Activated B cell treated with CpG ODN at 0.5 μM for 24 hours (primary cell): Measurements from ENCODE around the gene PRKCE. TPM values are rescaled to one million over a fixed set of nuclear protein-coding genes. Genes with fewer than 3 reads are reported as not detected.

Experiments used
- ATAC-seq: fragments of 200-7000 bp; cut with Tn5 transposase; one replicate; pipeline ENCODE4 v1.10.0; 2021; ENCODE audit warnings: low read depth, mild to moderate bottlenecking, moderate library complexity
- CTCF ChIA-PET: fragments of 350-600 bp; sonication (Branson Sonifier 250); formaldehyde crosslinking; loops from one replicate; lab custom pipeline; 2021; ENCODE audit warnings: antibody characterized with exemption; lab: Charles Lee
- POLR2A ChIA-PET: fragments of 350-600 bp; sonication (Branson Sonifier 250); formaldehyde crosslinking; loops from one replicate; lab custom pipeline; 2021; ENCODE audit warnings: antibody characterized with exemption; lab: Charles Lee
- DNase-seq: peaks from one replicate; pipeline ENCODE4 v3.0.0; 2022
- H3K27ac Mint-ChIP-seq: one replicate; pipeline ENCODE4 v1.8.0; 2020; ENCODE audit warnings: mixed read lengths
- H3K27me3 Mint-ChIP-seq: one replicate; pipeline ENCODE4 v1.8.0; 2021; ENCODE audit warnings: mixed read lengths
- H3K36me3 Mint-ChIP-seq: one replicate; pipeline ENCODE4 v1.8.0; 2021; ENCODE audit warnings: low read depth, mixed read lengths
- H3K4me1 Mint-ChIP-seq: one replicate; pipeline ENCODE4 v1.8.0; 2021; ENCODE audit warnings: mixed read lengths
- H3K4me3 Mint-ChIP-seq: one replicate; pipeline ENCODE4 v1.8.0; 2020; ENCODE audit warnings: mild to moderate bottlenecking, mixed read lengths
- H3K9me3 Mint-ChIP-seq: one replicate; pipeline ENCODE4 v1.8.0; 2020; ENCODE audit warnings: mixed read lengths
- intact Hi-C: fragments of 100-400 bp; cut with micrococcal nuclease; formaldehyde crosslinking; loops from one replicate; pipeline ENCODE4 v1.15.1; 2024
- total RNA-seq: library from RNA; stranded (reverse); gene quantifications from 2 replicates; pipeline ENCODE4 v1.2.3, GENCODE V29; 2022
- TF ChIP-seq, protein P1 (sequence below): fragments of 200-600 bp; IDR thresholded peaks from one replicate; pipeline ENCODE4 v1.8.0; 2022; ENCODE audit warnings: antibody characterized with exemption, mild to moderate bottlenecking

PRKCE gene
- total RNA-seq, 1 donor from 2014 or later, result 53.8 TPM

DNA sequence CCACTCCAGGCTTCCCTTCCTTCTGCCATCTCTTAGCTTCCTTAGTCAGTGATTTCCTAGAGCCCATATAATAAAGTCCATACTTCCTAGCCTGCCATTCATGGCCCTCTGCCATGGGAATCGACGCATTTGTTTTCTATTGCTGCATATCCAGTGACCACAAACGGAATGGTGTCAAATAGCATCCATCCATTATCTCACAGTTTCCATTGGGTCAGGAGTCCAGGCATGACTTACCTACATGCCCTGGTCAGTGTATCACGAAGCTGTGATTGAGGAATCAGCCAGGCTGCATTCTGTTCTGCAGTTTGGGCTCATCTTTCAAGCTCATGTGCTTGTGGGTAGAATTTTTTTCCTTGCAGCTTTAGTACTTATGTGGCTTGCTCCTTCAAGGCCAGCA is 436.0 kb downstream of the PRKCE start:
- no peak for ATAC-seq
- POLR2A ChIA-PET, result no interaction called here
- intact Hi-C loops, result no loop called here
- Mint-ChIP-seq H3K36me3 (peaks cover 75% of the 10 kb centered on the region), H3K9me3 (no peaks in the 10 kb centered on the region), H3K4me1 (no peaks in the 10 kb centered on the region), H3K4me3 (no peak overlapping the region), H3K27me3 (no peaks in the 10 kb centered on the region), H3K27ac (no peak overlapping the region)
- no peak for DNase-seq
- TF ChIP-seq, protein P1, sequence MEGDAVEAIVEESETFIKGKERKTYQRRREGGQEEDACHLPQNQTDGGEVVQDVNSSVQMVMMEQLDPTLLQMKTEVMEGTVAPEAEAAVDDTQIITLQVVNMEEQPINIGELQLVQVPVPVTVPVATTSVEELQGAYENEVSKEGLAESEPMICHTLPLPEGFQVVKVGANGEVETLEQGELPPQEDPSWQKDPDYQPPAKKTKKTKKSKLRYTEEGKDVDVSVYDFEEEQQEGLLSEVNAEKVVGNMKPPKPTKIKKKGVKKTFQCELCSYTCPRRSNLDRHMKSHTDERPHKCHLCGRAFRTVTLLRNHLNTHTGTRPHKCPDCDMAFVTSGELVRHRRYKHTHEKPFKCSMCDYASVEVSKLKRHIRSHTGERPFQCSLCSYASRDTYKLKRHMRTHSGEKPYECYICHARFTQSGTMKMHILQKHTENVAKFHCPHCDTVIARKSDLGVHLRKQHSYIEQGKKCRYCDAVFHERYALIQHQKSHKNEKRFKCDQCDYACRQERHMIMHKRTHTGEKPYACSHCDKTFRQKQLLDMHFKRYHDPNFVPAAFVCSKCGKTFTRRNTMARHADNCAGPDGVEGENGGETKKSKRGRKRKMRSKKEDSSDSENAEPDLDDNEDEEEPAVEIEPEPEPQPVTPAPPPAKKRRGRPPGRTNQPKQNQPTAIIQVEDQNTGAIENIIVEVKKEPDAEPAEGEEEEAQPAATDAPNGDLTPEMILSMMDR, result no peak
- CTCF ChIA-PET, result no interaction called here

DNA sequence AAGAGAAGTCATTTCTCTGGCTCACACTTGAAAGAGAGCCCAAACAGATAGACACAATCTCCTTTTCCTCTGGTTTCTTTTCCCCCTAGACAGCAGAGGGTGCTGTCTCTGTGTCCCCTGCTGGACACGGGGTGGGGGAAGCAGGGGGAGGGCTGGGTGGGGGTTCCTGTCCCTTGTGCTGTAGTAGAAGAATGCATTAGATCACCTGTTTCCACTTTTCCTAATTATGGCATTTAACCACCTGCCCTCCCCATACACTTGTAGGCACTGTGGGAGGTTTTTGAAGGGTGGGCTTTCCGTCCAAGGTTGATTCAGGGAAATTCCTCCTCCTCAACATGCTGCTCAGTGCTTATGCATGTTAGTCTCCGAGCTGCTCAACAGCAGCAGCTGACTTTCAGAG is 439.5 kb downstream of the PRKCE start:
- no peaks in the 10 kb centered on the region for H3K9me3 Mint-ChIP-seq
- ATAC-seq, result no peak
- H3K27me3 Mint-ChIP-seq, result no peaks in the 10 kb centered on the region
- TF ChIP-seq, protein P1, result no peak
- POLR2A ChIA-PET, result no interaction called here
- CTCF ChIA-PET, result interaction anchor here (1.3 kb wide), 1 partner anchor 28 kb away, joined by 3 read pairs; no protein-coding TSS in a partner anchor
- no peaks in the 10 kb centered on the region for H3K4me1 Mint-ChIP-seq
- peaks cover 89% of the 10 kb centered on the region for H3K36me3 Mint-ChIP-seq
- intact Hi-C loops, result no loop called here
- H3K4me3 Mint-ChIP-seq, result no peak overlapping the region
- no peak overlapping the region for H3K27ac Mint-ChIP-seq
- no peak for DNase-seq

DNA sequence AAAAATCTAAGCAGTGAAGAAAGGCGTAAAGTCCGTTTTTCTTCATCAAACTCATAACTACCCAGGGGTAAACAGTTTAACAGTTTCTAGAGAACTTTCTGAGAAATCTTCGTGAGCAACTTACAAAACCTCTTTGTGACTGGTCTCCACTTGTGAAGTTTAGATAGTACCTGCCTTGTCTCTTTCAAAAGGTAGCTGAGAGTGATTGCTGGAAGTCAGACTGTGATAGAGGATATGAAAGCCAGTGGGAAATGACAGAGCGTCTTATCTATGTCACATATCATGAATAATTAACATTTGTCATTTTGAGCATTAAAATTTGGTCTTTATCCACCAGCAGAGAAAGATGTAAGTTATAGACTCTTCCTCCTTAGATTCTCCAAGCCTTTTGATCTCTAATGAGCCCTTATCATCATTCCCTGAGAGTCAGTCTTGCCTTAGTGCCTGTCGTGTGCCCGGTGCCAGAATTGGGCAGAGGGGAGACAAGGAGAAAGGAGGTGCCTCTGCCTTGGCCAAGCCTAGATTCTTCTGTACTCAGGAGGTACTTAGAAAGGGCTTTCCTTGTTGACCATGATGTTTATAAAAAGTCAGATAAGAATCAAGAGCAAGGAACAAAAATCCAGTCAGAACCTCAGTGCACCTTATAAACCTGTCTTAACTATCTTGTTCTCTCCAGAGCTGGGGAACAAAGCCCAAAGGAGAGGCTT is 440.6 kb downstream of the PRKCE start:
- Mint-ChIP-seq H3K27me3 (no peaks in the 10 kb centered on the region), H3K36me3 (peaks cover 91% of the 10 kb centered on the region), H3K4me1 (no peaks in the 10 kb centered on the region), H3K9me3 (no peaks in the 10 kb centered on the region), H3K27ac (no peak overlapping the region), H3K4me3 (no peak overlapping the region)
- POLR2A ChIA-PET, result no interaction called here
- intact Hi-C loops, result no loop called here
- TF ChIP-seq, protein P1, result no peak
- ATAC-seq (no peak), DNase-seq (no peak)
- CTCF ChIA-PET, result interaction anchor here (1.3 kb wide), 1 partner anchor 29 kb away, joined by 3 read pairs; no protein-coding TSS in a partner anchor

DNA sequence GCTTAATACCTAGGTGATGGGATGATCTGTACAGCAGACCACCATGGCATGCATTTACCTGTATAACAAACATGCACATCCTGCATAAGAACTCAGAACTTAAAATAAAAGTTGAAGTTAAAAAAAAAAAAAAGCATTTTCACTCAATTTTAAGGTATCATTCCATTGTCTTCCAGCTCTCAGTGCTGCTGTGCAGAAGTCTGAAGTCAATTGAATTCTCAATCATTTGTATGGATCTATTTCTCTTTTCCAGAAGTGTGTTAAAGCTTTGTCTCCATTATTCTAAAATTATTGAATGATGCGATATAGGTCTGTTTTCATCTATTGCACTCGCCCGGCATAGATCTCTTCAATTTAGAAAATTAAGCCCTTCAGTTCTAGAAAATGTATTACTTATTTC is 443.2 kb downstream of the PRKCE start:
- Mint-ChIP-seq H3K27me3 (no peaks in the 10 kb centered on the region), H3K9me3 (no peaks in the 10 kb centered on the region), H3K36me3 (peaks cover 78% of the 10 kb centered on the region), H3K27ac (no peak overlapping the region), H3K4me3 (no peak overlapping the region), H3K4me1 (no peaks in the 10 kb centered on the region)
- intact Hi-C loops, result no loop called here
- no peak for DNase-seq
- ATAC-seq, result no peak
- POLR2A ChIA-PET, result no interaction called here
- TF ChIP-seq, protein P1, result no peak
- CTCF ChIA-PET, result no interaction called here

DNA sequence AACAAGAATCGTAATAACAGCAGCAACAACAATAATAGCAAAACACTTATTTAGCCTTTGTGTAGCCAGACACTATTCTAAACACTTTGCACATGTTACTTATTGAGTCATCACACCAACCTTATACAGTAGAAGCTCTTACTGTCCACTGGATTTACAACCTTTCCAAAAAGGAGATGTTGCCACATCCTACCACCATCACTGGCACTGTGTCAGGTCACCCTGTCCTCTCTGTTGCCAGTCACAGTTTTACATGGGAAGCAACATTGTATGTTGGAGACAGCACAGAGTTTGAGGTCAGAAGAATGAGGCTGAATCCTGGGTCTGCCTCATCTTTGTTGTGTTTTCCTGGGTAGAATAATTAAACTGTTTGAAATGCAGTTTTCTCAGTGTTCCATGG is 444.4 kb downstream of the PRKCE start:
- intact Hi-C loops, result no loop called here
- Mint-ChIP-seq H3K27me3 (no peaks in the 10 kb centered on the region), H3K36me3 (peaks cover 78% of the 10 kb centered on the region), H3K4me1 (no peaks in the 10 kb centered on the region), H3K27ac (no peak overlapping the region), H3K4me3 (no peak overlapping the region), H3K9me3 (no peaks in the 10 kb centered on the region)
- TF ChIP-seq, protein P1, result no peak
- DNase-seq (no peak), ATAC-seq (no peak)
- CTCF ChIA-PET, result no interaction called here
- POLR2A ChIA-PET, result no interaction called here
